ENCODE data around the gene TFF3.

The TFF3 gene

GRCh38 chr21:42287193-42288083 lies 27.8 kb downstream of the TFF3 start:
- DNase-seq = no peak

DNA sequence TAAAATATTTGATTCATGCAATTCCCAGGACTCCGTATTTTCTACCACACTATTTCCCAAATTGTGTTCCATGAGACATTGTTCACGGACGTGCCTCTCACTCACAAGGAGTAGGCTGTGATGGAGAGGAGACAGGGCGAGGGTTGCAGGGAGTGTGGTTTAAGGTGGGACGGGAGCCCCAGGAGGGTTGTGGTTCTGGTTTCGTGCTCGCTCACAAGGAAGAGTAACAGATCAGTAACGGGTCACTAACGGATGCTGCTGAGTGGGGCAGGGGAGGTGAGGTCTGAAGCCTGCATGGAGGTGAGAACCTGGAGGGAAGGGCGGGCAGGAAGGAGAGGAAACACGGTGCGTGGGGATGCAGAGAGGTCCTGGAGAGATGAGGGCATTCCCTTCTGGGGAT lies 28.8 kb downstream of the TFF3 start:
- DNase-seq = no peak

DNA sequence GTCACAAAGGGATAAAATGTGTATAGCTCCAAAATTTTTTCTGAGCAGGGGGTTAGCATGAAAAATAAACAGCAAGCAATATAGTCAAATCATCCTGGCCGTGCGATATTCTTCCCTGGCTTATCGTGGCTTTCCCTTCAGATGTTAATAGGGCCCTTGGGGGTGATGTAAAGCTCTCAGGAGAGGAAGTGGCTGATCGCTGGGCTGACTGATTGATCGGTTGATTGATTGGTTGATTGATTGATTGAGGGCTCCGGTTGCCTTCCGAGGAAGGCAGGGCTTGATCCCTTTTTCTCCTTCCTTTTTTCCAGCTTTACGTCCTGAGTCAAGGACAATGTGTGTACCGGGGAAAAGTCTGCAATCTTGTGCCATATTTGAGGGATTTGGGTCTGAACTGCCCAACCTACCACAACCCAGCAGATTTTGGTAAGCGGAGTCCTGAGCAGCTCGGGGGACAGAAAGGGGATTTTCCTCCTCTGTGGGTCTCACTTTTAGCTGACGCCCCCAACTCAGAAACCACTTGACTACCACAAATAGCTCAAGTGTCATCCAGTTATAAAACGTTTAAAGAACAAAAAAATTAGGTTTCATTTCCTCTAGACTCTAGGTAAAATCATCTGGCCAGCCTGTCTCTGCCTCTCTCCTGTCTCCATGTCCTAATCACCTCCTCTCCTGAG lies 29.5 kb downstream of the TFF3 start:
- DNase-seq = no peak

GRCh38 chr21:42282715-42283114 lies 32.5 kb downstream of the TFF3 start:
- DNase-seq = no peak

- DNase-seq = no peak
Measured at GRCh38 chr21:42282021-42282420, 33.2 kb downstream of the TFF3 start.

GRCh38 chr21:42281181-42281680 lies 34.0 kb downstream of the TFF3 start:
- peak; percentile 63 for DNase-seq

DNA sequence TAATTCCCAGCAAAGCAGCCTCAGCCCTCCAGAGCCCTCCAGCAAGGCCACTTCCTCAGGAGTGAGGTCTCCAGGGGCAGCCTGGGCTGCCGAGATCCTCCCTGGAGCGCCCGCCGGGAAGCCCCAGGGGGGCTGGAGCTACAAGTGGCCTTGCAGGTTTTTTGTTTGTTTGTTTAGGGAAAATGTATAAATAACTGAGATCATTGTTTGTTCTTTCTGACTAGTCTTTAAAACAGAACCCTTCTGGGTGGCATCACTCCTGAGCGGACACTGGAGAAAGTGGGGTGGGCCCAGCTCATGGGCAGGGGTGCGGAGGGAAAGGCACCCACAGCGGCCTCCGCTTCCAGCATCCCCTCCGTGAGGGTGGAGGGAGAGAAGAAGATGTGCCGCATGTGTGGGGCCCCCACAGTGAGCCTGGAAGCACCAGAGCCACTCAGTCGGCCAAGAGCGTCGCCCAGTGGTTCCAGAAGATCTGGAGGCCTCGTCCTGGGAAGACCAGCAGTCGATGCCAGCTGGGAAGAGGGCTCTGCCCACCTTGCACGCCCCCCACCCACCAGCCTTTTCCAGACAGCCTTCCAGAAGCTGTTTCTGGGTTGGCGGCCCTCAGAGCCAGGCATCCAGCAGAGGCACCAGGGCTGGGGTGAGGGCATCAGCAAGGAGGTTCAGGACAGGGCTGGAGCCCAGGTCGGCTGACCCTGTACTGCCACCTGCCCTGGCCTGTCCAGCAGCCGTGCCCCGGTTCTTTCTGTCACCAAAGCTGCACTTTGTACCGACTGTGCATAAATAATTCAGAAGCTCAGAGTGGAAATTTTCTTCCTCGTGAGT lies 34.6 kb downstream of the TFF3 start:
- DNase-seq = no peak

GRCh38 chr21:42279888-42280287 lies 35.3 kb downstream of the TFF3 start:
- DNase-seq = no peak

- no peak for DNase-seq
Measured at GRCh38 chr21:42279341-42279871, 35.8 kb downstream of the TFF3 start.

DNA sequence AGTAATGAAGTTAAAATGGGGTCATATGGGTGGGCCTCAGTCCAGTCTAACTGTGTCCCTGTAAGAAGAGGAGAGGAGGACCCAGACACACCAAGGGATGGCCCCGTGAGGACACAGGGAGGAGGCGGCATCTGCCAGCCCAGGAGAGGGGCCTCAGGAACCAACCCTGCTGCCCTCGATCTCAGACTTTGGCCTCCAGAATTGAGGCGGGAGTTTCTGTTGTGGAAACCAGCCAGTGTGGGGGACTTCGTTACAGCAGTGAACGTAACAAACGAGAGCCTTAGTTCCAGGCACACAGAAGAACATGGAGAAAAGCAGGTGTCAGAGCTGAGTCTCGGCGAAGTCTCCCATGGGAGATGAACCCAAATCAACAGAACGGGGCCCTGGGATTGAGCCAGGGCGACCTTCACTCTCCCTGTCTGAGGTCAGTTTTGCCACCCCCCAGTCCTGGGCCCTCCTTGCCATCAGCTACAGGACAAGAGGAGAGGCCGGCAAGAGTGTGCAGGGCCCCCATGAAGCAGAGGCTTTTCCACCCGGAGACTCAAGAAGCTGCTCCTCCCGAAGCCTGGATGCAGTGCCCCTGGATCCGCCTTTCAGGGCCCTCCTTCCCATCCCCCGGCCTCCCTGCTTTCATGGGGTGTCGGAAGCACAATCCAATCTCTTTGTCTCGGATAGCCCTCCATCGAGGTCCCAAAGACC lies 36.6 kb downstream of the TFF3 start:
- no peak for DNase-seq

DNA sequence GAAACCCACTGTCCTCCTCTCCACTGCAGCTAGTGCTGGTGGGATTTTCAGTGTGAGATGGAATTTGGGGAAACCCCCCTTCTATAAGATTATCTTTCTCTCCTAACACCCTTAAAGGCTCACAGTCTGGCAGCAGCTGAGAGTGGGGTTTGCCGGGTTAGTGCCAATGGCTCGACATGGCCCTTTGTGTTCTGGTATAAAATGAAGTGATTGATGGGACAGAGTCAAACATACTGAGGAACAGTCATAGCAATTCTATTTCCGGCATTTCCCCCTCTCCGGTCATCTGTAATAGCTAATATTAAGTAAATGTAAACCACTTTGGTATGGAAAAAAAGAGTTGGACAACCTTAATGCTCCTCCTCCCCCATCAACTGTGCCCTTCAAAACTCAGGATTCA lies 37.6 kb downstream of the TFF3 start:
- DNase-seq = no peak

DNA sequence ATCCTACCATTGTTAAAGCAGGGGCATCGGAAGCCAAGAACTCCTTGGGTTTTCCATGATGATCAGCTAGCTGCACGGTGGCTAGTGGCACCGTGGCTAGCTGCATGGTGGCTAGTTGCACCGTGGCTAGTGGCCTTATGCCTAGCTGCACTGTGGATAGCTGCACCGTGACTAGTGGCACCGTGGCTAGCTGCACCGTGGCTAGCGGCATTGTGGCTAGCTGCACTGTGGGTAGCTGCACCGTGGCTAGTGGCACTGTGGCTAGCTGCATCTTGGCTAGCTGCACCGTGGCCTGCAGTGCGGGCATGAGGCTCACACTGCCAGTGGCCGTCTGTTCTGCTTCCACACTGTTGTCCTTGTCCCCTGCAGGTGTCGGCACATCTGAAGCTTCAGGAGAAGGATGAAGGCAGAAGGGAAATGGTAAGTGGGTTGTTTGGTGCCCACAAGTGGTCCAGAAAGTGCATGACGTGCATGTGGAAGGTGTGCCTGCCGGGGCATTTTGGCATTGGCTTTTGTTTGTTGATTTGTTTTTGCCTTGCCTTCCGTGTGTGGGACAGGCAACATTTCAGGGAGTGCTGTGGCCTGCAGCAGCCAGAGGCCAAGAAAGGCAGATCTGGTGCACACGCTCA lies 38.6 kb downstream of the TFF3 start:
- DNase-seq = no peak

DNA sequence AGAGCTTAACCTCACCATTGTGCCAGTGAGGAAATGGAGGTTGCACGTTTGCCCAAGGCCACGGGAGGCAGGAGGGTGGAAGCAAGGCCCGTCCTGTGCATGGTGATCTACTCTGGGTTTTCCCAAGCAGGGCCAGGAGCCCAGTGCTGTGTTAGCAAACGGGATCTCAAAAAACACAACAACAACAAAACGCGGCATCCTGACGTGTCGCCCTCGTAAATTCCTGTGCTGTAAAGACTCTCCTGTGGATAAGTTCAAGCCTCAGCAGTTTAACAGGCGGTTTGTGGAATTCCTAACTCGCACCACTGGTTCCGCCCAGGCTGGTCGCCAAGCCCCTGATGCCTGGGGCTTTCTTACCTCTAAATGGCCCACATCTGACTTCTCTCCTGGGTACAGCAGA lies 39.1 kb downstream of the TFF3 start:
- no peak for DNase-seq

GRCh38 chr21:42272984-42273600 lies 42.1 kb downstream of the TFF3 start:
- DNase-seq = no peak

DNA sequence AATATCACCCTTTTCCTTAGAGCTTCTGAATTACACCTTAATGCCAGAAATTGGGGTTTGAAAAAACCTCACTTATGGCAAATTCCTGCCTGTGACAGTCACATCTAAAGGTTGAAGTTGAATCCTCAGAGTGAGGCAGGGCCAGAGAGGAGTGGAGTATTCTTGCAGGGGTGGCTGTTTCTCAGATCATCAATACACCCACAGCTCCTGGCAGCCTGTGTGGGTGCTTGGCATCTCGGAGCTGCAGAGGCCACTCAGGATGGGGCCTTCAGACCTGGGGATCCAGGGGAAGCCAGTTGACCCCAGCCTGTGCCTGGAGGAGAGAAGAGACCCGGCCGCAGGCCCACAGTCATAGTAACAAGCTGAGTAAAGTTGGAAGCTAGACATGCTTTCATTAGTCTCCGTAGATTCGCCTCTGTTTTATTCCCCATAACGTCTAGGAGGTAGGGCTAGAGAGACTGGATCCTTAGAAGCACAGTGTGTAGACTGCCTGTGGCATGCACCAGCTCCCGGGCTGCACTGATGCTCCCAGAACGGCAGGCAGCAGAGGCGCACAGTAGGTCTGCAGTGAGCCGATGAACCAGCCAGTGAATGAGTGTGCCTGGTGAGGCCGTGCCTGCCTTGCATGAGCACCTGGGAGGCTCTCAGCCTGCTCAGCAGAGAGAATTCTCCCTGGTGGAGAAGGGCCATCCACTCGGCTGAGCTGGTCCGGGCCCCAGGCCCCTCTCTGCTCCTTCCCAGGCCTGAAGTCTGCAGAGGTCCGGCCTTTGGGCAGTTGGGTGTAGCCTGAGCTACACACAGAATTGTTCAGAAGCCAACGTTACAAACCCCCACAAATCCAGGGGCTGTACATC lies 42.9 kb downstream of the TFF3 start:
- no peak for DNase-seq

- DNase-seq = no peak
Measured at GRCh38 chr21:42271065-42271464, 44.1 kb downstream of the TFF3 start.

GRCh38 chr21:42269386-42269785 lies 45.8 kb downstream of the TFF3 start:
- no peak for DNase-seq

DNA sequence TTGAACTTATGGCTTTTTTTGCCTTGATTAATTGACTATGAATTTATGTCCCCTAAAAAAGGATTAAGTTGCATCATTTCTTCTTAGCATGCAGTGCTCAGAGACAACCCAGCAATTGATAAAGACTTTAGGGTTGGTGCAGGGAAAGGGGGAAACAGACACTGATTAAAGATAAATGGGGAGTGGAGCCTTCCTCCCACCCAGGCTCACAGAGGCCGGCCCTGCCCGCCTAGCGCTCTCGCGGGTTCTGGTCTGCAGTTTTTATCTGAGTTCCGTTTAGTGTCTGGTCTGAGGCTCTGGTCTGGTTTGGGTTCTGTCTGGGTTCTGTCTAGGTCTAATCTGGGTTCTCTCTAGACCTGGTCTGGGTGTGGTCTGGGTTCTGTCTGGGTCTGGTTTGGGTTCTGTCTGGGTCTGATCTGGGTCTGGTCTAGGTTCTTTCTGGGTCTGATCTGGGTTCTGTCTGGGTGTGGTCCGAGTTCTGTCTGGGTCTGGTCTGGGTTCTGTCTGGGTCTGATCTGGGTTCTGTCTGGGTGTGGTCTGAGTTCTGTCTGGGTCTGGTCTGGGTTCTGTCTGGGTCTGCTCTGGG lies 48.1 kb downstream of the TFF3 start:
- no peak for DNase-seq

DNA sequence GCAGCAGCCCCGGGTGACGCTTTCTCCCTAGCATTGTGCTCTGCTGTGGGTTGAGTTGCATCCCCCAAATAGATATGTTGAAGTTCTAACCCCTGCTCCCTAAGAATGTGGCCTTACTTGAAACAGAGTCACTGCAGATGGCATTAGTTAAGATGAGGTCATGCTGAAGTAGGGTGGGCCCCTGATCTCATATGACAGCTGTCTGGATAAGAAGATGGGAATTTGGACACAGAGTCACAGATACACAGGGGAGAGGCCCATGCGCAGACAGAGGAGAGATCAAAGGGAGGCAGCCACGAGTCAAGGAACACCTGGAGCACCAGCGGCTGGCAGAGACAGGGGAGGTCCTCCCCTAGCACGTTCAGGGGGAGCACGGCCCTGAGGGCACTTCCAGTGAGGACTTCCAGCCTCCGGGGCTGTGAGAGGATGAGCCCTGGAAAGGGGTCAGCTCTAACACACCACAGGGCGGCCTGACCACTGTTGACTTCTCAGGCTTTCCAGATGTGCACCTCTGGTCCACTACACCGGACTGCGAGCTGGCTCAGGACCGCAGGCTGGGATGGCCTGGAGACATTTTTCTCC lies 49.9 kb downstream of the TFF3 start:
- no peak for DNase-seq
